Neural cell (in vitro differentiated cells): ENCODE data around the gene GPR22.

Source experiments
- CTCF ChIP-seq: fragments of 450-650 bp; IDR thresholded peaks from 2 replicates; pipeline ENCODE4 v1.5.1; 2014; ENCODE audit warnings: antibody characterized with exemption, mild to moderate bottlenecking, moderate library complexity; ENCODE audit not compliant: poor library complexity, severe bottlenecking
- EP300 ChIP-seq: fragments of 450-650 bp; conservative IDR thresholded peaks from 2 replicates; pipeline ENCODE4 v1.6.1; 2014; ENCODE audit warnings: antibody characterized with exemption, mild to moderate bottlenecking, moderate library complexity; ENCODE audit not compliant: poor library complexity, severe bottlenecking
- EZH2 ChIP-seq: fragments of 200-600, 300-800 bp; shearing (Covaris generic), sonication (generic); IDR thresholded peaks from 2 replicates; pipeline ENCODE4 v1.6.1; 2014; ENCODE audit warnings: antibody characterized with exemption, low read length, borderline replicate concordance, mild to moderate bottlenecking; ENCODE audit not compliant: insufficient read depth, poor library complexity, severe bottlenecking
- MXI1 ChIP-seq: fragments of 450-650 bp; conservative IDR thresholded peaks from 2 replicates; pipeline ENCODE4 v1.6.1; 2014; ENCODE audit warnings: antibody characterized with exemption, mild to moderate bottlenecking; ENCODE audit not compliant: poor library complexity, severe bottlenecking
- POLR2AphosphoS5 ChIP-seq: IDR thresholded peaks from 2 replicates; pipeline ENCODE4 v1.6.1; 2012
- RAD21 ChIP-seq: fragments of 450-650 bp; conservative IDR thresholded peaks from 2 replicates; pipeline ENCODE4 v1.6.1; 2014; ENCODE audit warnings: antibody characterized with exemption, mild to moderate bottlenecking, moderate library complexity
- REST ChIP-seq: IDR thresholded peaks from 2 replicates; pipeline ENCODE4 v1.6.1; 2012; ENCODE audit warnings: borderline replicate concordance
- SMC3 ChIP-seq: fragments of 450-650 bp; conservative IDR thresholded peaks from 2 replicates; pipeline ENCODE4 v1.6.1; 2014; ENCODE audit warnings: antibody characterized with exemption, mild to moderate bottlenecking, moderate library complexity; ENCODE audit not compliant: poor library complexity
- TAF1 ChIP-seq: IDR thresholded peaks from 2 replicates; pipeline ENCODE4 v1.6.1; 2012; ENCODE audit warnings: low read depth

- TF ChIP-seq POLR2AphosphoS5: no peak
- TF ChIP-seq CTCF: no peak
- no peak for TF ChIP-seq MXI1
- TF ChIP-seq RAD21: no peak
- TF ChIP-seq REST: no peak
- no peak for TF ChIP-seq EZH2
- no peak for TF ChIP-seq SMC3
- no peak for TF ChIP-seq TAF1
- no peak for TF ChIP-seq EP300
These were observed 1.0 kb upstream of the GPR22 start for GRCh38 chr7:107468824-107469223.
